Stimulated activated CD4-positive, alpha-beta T cell treated with anti-CD3 and anti-CD28 coated beads, Interleukin-4, amount 100 ng/mL, for 1 hour (primary cell): Measurements from ENCODE around the gene ZNHIT1.

Source experiments
- DNase-seq: peaks from one replicate; pipeline ENCODE4 v3.0.0-alpha.2; 2020

ZNHIT1 gene

GRCh38 chr7:101217388-101218235 lies at the start of gene ZNHIT1, which contains the start of gene PLOD3:
TSS of gene ZNHIT1 (plus strand) at chr7:101218165. CDS start at chr7:101218196, 31 bp downstream.
TSS of gene PLOD3 (minus strand) at chr7:101217581. CDS start at chr7:101217274, 307 bp downstream.
- DNase-seq, result peak; percentile 94

GRCh38 chr7:101168412-101169049 lies 49.4 kb upstream of the ZNHIT1 start:
- DNase-seq, result peak; percentile 37

- DNase-seq, result no peak
Observed at GRCh38 chr7:101169110-101169837, 48.7 kb upstream of the ZNHIT1 start.

- DNase-seq, result peak; percentile 83
Observed at GRCh38 chr7:101169838-101170551, 48.0 kb upstream of the ZNHIT1 start.

- no peak for DNase-seq
Observed at GRCh38 chr7:101170617-101171441, 47.1 kb upstream of the ZNHIT1 start.

- DNase-seq, result no peak
Observed at GRCh38 chr7:101171442-101171837, 46.5 kb upstream of the ZNHIT1 start.

GRCh38 chr7:101172005-101172853 lies 45.7 kb upstream of the ZNHIT1 start:
- no peak for DNase-seq

GRCh38 chr7:101172854-101173751 lies 44.9 kb upstream of the ZNHIT1 start:
- DNase-seq, result no peak

GRCh38 chr7:101173752-101174244 lies 44.2 kb upstream of the ZNHIT1 start:
- DNase-seq, result peak; percentile 60

GRCh38 chr7:101174322-101174854 lies 43.6 kb upstream of the ZNHIT1 start:
- no peak for DNase-seq

GRCh38 chr7:101175664-101176063 lies 42.3 kb upstream of the ZNHIT1 start:
- DNase-seq, result no peak

GRCh38 chr7:101177644-101178043 lies 40.3 kb upstream of the ZNHIT1 start:
- DNase-seq, result no peak

- DNase-seq, result no peak
Observed at GRCh38 chr7:101179117-101179516, 38.8 kb upstream of the ZNHIT1 start.

GRCh38 chr7:101179713-101180112 lies 38.3 kb upstream of the ZNHIT1 start:
- DNase-seq, result no peak

GRCh38 chr7:101180130-101180755 lies 37.7 kb upstream of the ZNHIT1 start, which contains the start of gene NAT16:
TSS of gene NAT16 (minus strand) at chr7:101180293. CDS start at chr7:101174807, 5,486 bp downstream.
- no peak for DNase-seq

GRCh38 chr7:101185258-101185839 lies 32.6 kb upstream of the ZNHIT1 start:
- DNase-seq, result no peak

- DNase-seq, result no peak
Observed at GRCh38 chr7:101186194-101186593, 31.8 kb upstream of the ZNHIT1 start.

GRCh38 chr7:101186844-101187428 lies 31.0 kb upstream of the ZNHIT1 start:
- DNase-seq, result no peak
